Activated naive CD8-positive, alpha-beta T cell treated with anti-CD3 and anti-CD28 coated beads, Interleukin-2, amount 10 ng/mL, durations not matched to agents 7 days and 5 days (primary cell): Measurements from ENCODE around the gene FAM47E. TPM values are rescaled to one million over a fixed set of nuclear protein-coding genes. Genes with fewer than 3 reads are reported as not detected.

Experiments used
- ATAC-seq: fragments of 150-1000 bp; cut with Tn5 transposase; one replicate; pipeline ENCODE4 v1.10.0; 2021; ENCODE audit warnings: low read depth, moderate library complexity
- POLR2A ChIA-PET: fragments of 350-600 bp; sonication (Branson Sonifier 250); formaldehyde crosslinking; loops from one replicate; lab custom pipeline; 2021; ENCODE audit warnings: antibody characterized with exemption; lab: Charles Lee
- DNase-seq: peaks from one replicate; pipeline ENCODE4 v3.0.0; 2021
- H3K27ac Mint-ChIP-seq: one replicate; pipeline ENCODE4 v1.8.0; 2022; ENCODE audit warnings: mild to moderate bottlenecking, mixed read lengths
- H3K27me3 Mint-ChIP-seq: one replicate; pipeline ENCODE4 v1.8.0; 2022; ENCODE audit warnings: mild to moderate bottlenecking, moderate library complexity, mixed read lengths
- H3K36me3 Mint-ChIP-seq: one replicate; pipeline ENCODE4 v1.8.0; 2021; ENCODE audit warnings: mild to moderate bottlenecking, mixed read lengths
- H3K4me1 Mint-ChIP-seq: one replicate; pipeline ENCODE4 v1.8.0; 2021; ENCODE audit warnings: mixed read lengths
- H3K4me3 Mint-ChIP-seq: one replicate; pipeline ENCODE4 v1.8.0; 2022; ENCODE audit warnings: mild to moderate bottlenecking, moderate library complexity, mixed read lengths
- H3K9me3 Mint-ChIP-seq: one replicate; pipeline ENCODE4 v1.8.0; 2021; ENCODE audit warnings: mixed read lengths
- total RNA-seq, 2 experiments: library from RNA; stranded (reverse); gene quantifications; one replicate each; pipeline ENCODE4 v1.2.3, GENCODE V29; 2021

The FAM47E gene
- total RNA-seq, 2 experiments from 2014 or later: 0.78 TPM; not detected in 1

GRCh38 chr4:76322236-76322635, 70.7 kb downstream of the FAM47E start:
- POLR2A ChIA-PET: no interaction called here
- Mint-ChIP-seq H3K4me1 (no peaks in the 10 kb centered on the region), H3K36me3 (no peaks in the 10 kb centered on the region), H3K4me3 (no peak overlapping the region), H3K9me3 (peaks cover 19% of the 10 kb centered on the region), H3K27ac (no peak overlapping the region), H3K27me3 (peaks cover 9% of the 10 kb centered on the region)
- DNase-seq (no peak), ATAC-seq (no peak)

GRCh38 chr4:76325072-76325471, 73.6 kb downstream of the FAM47E start:
- POLR2A ChIA-PET: no interaction called here
- no peaks in the 10 kb centered on the region for H3K4me1 Mint-ChIP-seq
- H3K9me3 Mint-ChIP-seq: peaks cover 18% of the 10 kb centered on the region
- no peak overlapping the region for H3K27ac Mint-ChIP-seq
- ATAC-seq (no peak), DNase-seq (no peak)
- peaks cover 13% of the 10 kb centered on the region for H3K27me3 Mint-ChIP-seq
- no peak overlapping the region for H3K4me3 Mint-ChIP-seq
- H3K36me3 Mint-ChIP-seq: no peaks in the 10 kb centered on the region

- DNase-seq (no peak), ATAC-seq (no peak)
- no peaks in the 10 kb centered on the region for H3K4me1 Mint-ChIP-seq
- no peaks in the 10 kb centered on the region for H3K36me3 Mint-ChIP-seq
- H3K27me3 Mint-ChIP-seq: peaks cover 11% of the 10 kb centered on the region
- H3K4me3 Mint-ChIP-seq: no peak overlapping the region
- POLR2A ChIA-PET: no interaction called here
- peaks cover 14% of the 10 kb centered on the region for H3K9me3 Mint-ChIP-seq
- no peak overlapping the region for H3K27ac Mint-ChIP-seq
These were observed 75.0 kb downstream of the FAM47E start for GRCh38 chr4:76326515-76326914.

Other genes starting within 250 kb of the FAM47E start
- gene CXCL9, start 244.2 kb upstream of the FAM47E start, total RNA-seq: under 1 TPM; 0.20 to 0.22 TPM
- gene CXCL10, start 228.2 kb upstream of the FAM47E start, total RNA-seq: under 1 TPM in 1 of 2 experiments, not detected in 1; 0.26 TPM
- not detected for gene CXCL11, start 215.7 kb upstream of the FAM47E start, total RNA-seq
- gene ART3, start 177.0 kb upstream of the FAM47E start, total RNA-seq: not detected
- gene NUP54, start 103.3 kb upstream of the FAM47E start, total RNA-seq: 10 to 100 TPM; 48.7 to 54.7 TPM
- 10 to 100 TPM; 16.3 to 18.4 TPM for gene SCARB2, start 37.9 kb upstream of the FAM47E start, total RNA-seq
- gene STBD1, start 55.0 kb downstream of the FAM47E start, total RNA-seq: under 1 TPM; 0.44 to 0.68 TPM
- not detected for gene CCDC158, start 169.4 kb downstream of the FAM47E start, total RNA-seq
- gene SHROOM3, start 183.5 kb downstream of the FAM47E start, total RNA-seq: not detected